GM18507 (cell line): ENCODE measurements around the gene THRAP3.
A peak's percentile ranks its signal among the peaks of the same experiment; 100 is the strongest.

Experiments
- DNase-seq: peaks from one replicate; pipeline ENCODE4 v3.0.0; 2011; ENCODE audit warnings: low read depth; ENCODE audit not compliant: insufficient read length; ENCODE audit errors: extremely low spot score
- FAIRE-seq: peaks from 2 replicates; lab custom pipeline; 2011; peaks lifted over from hg19 to GRCh38; lab: Jason Lieb, UNC

THRAP3 gene

DNA sequence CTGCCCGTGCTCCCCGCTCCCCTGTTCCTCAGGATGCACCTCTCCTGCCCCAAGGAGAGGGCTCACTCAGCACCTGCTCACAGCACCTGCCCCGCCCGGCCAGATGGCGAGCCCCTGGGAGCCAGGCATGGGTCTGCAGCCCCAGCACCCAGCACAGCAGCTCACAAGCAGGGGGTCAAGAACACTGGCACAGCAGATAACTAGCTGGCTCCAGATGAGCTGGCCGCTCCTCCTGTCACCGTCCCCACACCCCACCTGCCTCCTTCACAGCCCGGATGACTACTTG is 120.1 kb downstream of the THRAP3 start:
- DNase-seq, result no peak
- no peak for FAIRE-seq

DNA sequence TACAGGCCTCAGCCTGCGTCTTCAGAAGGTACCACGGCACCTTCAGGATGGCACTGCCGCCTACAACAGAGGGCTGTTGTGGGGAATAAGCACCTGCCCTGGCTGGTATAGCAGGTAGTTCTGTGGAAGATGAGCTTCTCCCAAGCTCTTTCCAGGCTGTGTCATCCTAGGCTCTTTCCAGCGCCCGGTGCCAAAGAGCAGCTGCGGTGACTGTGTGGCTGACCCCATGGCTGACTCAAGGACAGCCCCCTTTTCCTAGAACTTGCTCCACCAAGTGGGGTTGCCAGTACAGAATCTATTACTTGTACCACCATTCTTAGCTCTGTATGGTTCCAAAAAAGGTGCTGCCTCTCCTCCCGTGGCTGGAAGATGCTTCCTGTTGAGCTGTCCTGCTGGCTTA is 121.1 kb downstream of the THRAP3 start:
- DNase-seq, result no peak
- FAIRE-seq, result no peak

DNA sequence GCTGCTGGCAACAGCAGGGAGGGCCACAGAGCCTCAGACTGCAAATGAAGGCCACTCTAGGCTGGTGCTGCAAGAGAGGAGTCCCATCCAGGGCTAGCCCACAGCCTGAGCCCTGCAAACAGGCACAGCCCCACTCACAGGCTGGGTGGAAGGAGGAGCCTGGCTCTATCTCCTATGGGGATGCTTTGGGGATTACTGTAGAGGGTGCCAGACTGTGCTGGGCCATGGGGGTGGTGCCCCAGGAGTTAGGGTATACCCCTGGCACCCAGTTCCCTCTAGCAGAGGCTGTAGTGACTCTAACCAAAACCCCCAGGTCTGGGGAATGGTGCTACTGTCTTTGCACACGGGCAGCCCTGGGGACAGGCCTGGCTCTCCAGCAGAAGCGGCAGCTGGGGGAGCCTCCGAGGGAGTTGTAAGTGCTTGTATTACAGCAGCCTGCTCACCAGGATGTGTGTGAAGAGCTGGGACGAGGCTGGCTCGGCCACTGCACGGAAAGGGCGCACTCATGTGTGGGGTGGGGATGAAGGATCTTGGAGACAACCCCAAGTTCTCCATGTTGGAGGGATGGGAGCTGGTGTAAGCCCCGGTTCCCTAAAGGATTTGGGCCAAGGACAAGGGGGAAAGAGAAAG is 122.6 kb downstream of the THRAP3 start:
- FAIRE-seq, result no peak
- no peak for DNase-seq

DNA sequence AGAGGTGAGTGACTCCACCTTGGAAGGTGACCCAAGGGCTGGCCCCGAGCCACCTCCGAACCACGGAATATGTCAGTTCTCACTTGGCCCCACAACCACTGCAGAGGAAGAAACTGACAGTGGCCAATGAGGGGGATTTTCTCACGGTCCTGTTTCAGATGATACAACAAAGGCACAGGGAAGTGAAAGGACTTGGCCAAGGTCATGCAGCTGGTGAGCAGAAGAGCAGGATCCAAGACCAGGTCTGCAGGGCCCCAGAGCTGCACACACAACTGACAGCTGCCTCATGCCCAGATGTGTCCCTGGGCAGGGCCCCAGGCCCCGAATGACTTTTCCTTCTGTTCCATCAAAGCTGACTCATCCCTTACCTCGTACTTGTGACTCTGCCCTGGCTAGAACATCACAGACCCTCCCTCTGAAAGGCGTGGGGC is 125.0 kb downstream of the THRAP3 start:
- DNase-seq (peak; percentile 25), FAIRE-seq (peak; percentile 92)

DNA sequence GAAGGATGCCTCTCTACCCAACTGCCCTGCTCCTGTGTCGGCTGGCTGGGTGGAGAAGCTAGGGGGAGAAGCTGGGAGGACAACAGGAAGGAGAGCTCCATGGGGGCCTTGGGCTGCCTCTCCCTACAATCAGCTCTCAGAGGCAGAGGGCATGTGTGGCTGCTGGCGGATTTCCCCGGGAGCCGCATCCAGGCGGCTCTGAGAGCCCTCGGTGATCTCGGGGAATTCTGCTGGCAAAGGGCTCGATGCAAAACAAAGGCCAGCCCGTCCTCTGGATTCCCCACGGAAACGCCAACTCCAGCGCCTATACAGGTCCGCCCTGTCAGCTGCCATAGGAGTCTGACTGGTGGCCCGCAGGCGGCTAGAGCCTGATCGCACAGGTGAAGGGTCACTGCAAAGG is 125.6 kb downstream of the THRAP3 start:
- no peak for FAIRE-seq
- no peak for DNase-seq

DNA sequence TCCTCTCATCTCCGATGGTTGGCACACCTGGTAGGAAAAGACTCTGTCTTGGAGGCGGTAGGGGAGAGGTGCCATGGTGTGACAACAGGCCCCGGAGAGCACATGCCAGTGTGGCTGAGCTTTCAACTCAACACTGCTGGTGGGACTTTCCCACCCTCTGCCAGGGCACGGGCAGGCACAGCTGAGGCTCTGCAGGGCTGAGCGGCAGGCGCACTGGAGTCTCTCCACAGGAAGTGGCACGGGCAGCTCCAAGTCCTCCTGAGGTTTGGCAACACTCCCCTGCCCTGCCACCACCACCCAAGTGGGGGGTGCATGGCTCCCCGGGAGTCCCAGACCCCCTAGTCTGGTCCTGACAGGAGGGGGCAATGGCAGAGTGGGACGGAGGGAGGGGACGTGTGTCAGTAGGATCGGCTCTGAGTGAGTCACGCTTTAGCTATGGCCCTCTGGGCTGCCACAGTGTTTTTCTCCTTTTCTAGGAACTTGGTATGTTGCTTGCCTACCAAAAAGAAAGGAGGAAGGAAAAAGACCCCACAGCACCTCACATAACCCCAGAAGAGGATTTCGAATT is 126.5 kb downstream of the THRAP3 start:
- no peak for DNase-seq
- no peak for FAIRE-seq

DNA sequence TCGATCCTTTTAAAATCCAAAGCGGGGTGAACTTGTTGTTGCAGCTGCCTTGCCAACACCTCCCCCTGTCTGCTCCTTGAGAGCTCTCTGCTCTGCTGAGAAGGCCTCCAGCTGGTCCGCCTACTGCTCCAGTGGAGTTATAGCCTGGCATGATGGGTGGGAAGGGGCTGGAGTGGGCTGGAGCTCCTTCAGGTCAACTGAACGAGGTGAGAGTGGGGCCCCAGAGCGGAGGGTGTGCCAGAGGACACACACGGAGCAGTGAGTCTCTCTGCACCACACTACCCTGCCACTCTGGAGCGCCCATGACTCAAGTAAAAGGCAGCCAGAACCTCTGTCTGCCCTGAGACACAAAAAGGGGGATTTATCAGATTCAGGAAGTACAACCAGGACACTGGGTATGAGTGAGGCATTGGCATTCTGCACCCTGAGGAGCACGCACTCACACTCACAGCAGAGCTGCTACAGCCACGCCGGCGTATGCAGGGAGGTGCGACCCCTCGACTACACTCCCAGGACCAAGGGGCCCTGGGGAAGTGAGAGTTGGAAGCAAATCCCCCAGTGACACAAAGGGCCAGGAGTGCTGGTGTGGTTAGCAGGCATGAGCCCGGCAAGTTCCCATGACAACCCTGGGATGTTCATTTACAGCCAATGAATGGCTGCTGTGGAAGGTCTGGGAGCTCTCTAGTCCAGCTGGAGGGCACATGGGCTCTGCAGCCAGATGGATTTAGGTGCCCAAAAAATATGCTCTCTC is 127.2 kb downstream of the THRAP3 start:
- FAIRE-seq, result no peak
- DNase-seq, result no peak

DNA sequence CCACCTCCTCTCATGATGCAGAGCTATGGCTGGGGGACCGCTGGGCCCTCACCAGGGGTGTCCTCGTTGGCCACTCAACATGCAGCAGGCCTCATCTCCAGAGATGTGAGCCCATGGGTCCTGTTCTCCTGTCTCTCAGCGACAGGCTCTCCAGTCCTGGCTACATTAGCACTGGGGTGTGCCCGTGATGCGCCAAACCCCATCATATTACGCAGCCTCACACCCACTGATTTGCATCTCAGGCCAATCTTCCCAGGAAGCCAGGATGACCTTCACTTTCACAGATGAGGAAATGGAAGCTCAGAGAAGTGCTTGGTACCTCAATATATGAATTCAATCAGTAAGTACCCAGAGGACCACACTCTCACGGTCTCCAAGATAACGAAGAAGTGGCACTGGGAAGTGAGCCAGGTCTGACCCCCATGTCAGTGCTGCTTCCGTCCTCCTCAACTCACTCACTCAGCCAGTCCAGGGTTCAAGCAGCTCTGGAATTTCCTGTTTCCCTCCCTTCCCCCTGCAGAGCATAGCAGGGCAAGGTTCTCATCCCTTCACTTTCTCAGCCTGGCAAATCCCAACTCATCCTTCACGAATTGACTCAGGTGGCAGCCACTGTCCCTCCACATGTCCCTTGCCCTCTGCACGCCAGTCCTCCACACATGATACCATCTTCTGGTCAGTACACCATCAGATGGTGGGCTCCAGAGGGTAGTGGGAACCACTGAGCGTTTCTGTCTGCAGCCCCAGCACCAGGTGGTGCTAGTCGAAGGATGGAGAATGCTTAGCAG is 128.1 kb downstream of the THRAP3 start:
- no peak for FAIRE-seq
- no peak for DNase-seq

DNA sequence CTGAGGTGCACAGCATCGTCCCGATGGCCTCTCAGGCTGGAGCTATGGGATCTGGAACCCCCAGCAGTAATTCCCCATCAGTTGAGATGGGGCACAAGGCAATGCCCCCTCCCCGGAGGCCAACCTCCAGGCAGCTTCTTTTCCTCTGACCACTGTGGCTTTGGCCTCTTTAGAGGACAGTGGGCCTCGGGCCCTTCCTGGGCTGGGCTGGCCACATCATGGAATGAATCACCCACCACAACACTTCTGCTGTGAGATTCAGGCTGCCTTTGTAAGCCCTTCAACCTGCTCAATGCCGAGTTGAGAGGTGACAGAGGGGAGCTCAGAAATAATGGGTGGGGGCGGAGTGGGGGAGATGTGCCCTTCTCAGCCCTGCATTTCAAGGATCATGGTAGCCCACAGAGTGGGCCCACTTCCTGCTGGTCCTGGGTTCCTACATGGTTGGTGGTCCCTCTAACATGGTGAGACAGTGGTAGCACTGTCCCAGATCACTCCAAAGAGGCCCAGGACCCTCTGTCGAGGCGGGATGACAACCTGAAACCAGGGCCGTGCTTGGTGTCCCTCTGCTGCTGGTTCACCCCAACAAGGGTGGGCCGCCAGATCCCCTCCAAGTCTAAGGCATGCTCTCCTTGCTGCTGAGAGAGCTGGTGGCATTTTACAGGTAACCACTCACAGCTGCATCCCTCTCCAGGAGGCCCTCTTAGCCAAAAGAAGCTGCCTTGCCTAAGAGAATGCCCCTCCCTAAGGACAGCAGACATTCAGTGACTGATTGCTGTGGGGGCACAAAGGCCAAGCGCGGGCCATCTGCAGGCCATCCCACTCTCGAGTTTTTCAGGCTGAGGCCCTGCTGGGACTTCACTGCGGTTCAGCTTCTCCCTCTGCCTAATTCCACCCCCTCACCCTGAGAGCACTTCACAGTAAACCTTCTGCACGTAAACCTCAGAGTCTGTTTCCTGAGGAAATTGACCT is 129.0 kb downstream of the THRAP3 start:
- no peak for DNase-seq
- FAIRE-seq, result no peak

DNA sequence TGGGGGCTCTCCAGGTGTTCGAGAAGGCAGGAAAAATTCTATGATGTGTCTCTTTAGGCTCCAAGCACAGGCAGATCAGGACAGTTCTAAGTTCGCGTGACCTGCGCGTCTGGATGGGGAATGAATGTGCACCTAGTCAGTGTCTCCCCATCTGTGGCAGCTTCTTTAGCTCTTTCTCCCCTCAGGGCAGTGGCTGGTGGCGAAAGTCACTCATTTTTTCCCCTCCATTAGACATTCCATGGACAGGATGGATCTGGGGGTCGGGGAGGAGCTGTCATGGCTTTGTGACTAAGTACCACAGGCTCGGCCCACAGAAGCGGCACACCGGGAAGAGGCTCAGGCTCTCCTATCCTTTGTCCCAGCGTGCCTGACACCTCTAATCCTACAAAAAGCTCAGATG is 130.2 kb downstream of the THRAP3 start:
- no peak for FAIRE-seq
- DNase-seq, result no peak
